HG03135 (cell line): ENCODE measurements around the gene C1S.
"Not testable (repeated sequence)": the region's sequence is repeated elsewhere in the genome, so short reads cannot be mapped to it uniquely, and the experiment has no call there.

Source experiments
- ATAC-seq: cut with Tn5 transposase; IDR thresholded peaks from one replicate; pipeline ENCODE4 v1.9.1; 2021; ENCODE audit warnings: mild to moderate bottlenecking, moderate library complexity; ENCODE audit not compliant: unreplicated experiment

The C1S gene

DNA sequence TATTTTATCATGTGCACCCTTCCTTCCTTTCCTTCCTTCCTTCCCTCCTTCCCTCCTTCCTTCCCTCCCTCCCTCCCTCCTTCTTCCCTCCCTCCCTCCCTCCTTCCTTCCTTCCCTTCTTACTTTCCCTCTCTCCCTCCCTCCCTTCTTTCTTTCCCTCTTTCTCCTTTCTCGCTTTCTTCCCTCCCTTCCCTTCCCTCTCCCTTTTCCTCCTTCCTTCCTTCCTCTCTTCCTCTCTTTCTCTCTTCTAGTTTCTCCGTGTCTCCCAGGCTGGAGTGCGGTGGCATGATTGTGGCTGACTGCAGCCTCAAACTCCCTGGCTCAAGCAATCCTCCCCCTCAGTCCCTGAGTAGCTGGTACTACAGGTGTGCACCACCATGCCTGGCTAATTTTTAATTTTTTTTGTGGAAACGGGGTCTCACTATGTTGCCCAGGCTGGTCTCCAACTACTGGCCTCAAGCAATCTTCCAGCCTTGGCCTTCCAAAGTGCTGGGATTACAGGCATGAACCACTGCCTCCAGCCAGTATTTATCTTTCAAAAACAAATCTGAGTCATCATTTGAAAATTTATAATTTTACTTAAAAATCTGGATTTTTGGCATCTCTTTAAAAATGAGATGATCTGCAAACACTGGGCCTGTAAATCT lies 40.7 kb downstream of the C1S start:
- no peak for ATAC-seq

DNA sequence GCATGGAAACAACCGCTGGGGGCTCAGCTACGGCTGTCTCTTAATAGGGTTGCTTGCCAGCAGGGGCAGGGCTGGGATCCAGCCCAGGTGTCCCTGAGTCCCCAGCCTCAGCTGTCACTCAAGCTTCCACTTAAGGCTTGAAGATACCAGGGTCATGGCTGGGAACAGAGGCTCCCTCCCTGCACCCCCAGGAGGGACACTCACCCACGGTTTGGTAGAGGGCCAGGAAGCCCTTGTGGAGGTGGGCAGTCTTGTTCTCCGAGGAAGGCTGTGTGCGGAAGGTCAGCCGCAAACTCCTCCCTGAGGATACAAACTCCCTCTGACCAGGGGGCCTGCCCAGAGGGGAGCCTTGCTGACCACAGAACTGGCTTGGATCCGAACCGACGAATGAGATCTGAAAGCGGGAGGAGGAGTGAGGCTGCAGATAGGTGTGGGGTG lies 41.2 kb downstream of the C1S start:
- no peak for ATAC-seq

DNA sequence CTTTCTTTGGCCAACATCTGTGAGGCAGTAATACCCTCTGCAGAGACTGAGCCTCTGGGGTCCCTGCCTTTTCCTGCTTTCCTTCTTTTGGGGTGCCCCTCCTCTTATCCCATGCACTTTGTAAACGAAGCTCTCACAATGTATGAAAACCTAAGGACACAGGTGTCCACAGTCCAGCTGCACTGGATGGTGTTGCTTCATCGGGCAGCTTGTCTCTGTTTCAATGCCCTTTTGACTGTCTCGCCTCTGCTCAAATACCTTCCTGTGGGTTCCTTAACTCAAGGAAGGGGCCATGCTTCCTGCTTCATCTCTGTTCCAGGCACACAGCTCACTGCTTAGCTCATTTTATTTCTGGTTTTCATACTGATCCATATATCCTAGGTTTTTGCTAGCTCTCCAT lies 42.1 kb downstream of the C1S start:
- ATAC-seq: no peak

DNA sequence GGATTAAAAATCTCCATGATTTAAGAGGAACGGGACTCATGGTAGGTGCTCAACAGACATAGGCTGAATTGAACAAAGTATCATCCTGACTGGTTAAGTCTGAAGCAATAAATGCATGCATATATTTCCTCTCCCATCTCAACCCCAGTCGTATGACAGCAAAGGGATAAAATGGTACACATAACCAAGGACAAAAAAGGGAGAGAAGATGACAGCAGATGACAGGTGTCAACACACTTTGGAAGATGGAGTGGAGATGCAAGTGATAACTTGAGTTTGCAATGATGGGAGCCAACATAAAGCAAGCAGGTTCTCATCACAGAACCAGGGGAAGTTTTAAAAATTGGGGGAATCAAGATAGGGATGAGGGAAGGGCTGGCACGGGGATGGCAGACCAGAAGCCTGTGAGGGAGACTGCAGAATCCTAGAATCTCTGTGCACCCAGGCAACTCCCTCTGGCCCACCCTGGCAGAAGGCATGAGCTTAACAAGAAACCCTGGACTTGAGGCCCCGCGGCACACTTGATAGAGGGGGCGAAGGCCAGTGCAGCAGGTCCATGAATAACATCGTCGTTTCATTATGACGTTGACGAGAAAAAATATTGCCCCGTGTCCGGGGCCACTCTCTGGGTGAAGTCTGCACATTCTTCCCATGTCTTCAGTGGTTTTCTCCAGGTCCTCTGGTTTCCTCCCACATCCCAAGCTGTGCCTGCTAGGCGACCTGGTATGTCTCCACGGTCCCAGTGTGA lies 43.5 kb downstream of the C1S start:
- no peak for ATAC-seq

DNA sequence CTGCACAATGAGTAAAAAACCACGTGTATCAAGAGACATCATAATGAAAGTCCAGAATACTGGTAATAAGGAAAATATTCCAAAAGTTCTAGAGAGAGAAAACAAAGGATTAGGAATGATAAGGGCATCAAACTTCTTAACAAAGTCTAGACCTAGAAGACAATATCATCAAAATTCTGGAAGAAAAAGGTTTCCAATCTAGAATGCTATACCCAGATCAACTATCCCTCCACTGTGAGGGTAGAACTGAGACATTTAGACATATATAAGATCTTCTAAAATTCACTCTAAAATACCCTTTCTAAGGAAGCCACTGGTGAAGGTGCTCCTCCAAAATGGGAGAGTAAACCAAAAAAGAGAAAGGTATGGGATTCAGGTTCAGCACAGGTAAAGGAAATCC lies 45.6 kb downstream of the C1S start:
- no peak for ATAC-seq

DNA sequence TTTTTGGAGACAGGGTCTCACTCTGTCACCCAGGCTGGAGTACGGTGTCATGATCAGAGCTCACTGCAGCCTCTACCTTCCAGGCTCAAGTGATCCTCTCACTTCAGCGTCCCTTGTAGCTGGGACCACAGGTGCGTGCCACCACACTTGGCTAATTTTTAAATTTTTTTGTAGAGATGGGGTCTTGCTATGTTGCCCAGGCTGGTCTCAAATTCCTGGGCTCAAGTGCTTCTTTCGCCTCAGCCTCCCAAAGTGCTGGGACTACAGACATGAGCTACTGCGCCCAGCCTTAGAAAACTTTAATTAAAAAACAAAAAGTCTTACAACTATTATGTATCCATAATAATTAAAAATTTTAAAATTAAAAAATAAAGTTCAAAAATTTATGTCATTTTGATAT lies 46.7 kb downstream of the C1S start:
- ATAC-seq: not testable (repeated sequence)

DNA sequence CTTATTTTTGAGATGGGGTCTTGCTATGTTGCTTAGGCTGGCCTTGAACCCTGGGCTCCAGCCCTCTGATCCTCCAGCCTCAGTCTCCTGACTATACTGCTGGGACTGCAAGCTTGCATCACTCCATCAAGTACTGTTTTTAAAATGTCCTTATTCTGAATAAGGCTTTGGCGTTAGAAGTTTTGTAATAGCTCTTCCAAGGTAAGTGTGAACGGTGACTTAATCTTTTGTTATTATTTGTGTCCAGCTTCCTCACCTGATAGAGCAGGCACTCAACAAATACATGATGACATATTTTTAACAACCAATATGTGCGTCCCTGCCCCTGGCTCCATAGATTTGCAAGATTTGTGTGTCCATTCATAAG lies 47.1 kb downstream of the C1S start:
- no peak for ATAC-seq

DNA sequence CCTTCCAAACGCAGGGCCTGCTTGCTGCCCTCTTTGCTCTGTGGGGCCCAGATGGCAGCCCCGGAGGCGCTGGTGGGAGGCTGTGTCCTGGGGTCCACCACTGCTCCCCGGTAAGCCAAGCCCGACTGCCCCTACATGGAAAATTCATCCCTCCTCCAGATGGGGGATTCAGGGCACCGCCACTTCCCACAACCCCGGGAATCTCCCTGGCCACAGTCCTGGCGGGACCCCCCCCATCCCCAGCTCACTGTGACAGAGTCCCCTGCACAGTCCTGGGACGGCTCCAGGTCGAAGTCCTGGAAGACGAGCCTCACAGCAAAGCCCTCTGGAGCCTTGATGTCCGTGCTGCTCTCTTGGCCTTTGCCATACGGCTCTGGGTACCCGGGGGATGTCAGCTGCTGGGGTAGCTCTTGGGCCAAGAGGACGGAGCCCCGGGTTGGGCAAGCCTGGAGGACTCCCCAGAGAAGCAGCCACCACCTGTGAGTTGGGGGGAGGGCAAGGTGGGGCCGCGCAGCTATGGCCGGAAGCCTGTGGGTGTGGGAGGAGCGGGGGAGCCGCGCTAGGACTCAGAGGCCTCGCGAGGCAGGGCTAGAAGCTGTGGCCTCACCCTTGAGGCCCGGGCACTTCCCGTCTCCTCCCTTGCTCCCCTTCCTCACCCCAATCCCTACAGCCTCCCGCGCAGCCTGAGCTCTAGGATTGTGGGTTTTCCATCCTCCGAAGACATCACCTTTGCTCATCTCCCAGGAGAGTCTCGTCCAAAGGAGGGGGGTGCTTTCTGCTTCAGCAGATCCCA lies 47.7 kb downstream of the C1S start:
- ATAC-seq: peak; percentile 90

DNA sequence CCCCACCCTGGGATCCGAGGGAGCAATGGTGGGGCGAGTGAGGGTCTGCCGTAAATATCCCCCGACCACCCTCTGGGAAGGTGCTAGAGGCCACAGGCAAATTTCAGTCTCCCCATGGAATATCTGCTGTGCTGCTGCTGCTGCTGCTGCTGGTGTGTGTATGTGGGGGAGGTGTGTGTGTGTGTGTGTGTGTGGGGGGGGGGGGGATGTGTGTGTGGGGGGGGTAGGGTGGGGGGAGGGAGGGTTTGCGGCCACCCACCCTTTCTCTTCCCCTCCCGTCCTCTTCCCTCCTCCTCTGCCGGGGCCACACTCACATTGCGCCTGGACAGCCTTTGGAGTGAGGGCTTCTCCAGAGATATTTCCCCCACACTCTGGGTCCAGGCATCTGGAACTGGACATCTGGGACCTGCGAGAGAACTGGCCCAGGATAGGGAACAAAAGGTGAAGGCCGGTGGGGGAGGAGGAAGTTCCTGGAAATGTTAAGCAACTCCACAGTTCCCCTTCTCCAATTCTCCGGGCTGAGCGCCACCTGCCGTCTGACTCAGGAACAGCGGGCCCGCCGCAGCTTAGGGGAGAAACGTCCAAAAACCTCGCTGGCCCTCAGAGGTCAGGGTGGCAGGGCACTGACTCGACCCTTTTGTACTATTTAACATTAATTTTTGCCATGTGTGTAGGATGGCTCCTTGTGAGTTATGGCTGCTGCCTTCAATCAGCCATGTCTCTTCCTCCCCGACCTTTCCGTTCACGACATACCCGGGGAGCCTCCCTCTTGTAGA lies 48.5 kb downstream of the C1S start, which contains the start of gene C1RL:
Gene C1RL (minus strand): TSS at position 419 of the 776 bp plus-strand sequence. CDS start 34 bp downstream, at position 385.
- no peak for ATAC-seq

DNA sequence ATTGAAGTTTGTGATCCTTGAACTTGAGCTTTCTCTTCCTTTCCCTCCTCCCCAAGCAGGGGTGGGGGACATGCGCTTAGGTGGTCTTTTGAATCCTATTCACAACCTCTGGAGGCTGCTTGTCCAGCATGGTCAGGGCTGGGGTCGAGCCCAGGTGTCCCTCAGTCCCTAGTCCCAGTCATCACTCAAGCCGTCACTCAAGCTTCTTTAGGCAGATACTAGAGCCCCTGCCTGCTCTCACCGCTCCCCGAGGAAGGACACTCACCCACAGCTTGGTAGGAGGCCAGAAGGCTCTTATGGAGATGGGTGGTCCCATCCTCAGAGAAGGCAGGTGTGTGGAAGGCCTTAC lies 49.0 kb downstream of the C1S start:
- ATAC-seq: no peak

DNA sequence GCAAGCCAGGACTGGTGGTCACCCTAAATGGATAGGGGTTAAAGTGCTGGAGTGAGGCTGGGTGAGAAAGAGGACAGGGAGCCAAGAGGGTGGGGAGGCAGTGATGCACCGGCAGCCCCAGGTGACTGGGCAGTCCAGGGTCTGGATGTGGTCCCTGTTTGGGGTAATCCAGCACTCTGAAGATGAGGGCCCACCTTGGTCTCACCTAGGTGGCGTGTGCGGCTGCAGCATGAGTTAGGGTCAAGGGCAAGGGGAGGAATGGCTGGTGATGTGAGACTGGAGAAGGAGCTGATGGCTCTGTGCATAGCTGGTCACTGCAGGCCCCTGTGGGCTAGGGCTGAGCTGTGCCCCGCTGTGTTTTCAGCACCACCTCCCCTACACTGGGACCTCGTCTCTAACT lies 50.1 kb downstream of the C1S start:
- ATAC-seq: no peak

DNA sequence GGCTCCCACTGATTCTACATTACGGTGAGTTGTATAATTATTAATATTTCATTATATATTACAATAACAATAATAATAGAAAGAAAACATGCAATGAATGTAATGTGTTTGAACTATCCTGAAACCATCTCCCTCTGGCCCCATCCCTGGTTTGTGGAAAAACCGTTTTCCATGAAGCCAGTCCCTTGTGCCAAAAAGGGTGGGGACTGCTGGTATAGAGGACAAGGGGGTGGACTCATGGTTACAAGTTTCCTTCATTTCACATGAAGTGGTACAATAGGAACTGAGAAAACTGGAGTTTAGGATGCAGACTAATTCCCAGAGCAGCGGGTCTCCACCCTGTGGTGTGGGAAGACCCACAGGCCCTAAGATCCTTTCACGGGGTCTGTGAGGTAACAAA lies 51.5 kb downstream of the C1S start:
- ATAC-seq: no peak

DNA sequence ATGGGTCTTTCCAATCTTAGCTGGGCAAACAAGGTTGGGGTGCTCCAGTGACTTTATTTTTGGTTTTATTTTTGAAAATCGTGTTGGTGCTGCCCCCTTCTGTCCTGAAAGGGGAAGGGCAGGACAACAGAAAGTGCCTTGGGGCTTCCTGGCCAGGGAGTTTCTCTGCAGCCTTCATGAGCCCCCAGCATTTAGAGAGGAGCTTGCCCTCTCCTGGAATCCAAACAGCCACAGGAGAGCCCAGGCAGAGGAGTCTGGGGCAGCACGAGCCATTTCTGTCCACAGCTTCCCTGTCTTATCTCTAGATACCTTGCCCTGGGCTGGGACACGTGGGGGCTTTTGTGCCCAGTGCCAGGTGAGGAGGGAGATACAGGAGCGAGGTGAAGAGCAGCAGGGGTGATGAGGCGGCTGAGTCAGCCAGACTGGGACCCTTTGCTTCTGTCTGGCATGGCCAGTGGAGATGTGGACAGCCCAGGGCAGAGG lies 52.9 kb downstream of the C1S start:
- no peak for ATAC-seq

DNA sequence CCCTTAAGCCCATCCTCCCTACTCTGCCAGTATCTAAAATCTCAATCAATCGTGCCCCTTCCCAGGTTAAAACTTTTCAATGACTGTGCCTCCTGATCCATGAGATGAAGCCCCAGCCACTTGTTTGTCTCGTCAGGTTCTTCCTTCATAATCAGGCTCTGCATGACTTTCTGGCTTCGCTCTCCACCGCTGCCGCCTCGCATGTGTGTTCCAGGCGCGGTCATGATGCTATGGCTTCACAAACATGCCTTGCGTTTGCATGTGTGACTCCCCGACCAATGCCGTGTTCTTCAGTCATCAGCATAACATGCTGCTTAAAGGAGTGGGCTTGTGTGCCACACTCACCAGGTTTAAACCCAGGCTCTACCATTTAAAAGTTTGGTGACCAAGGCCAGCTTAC lies 53.5 kb downstream of the C1S start:
- no peak for ATAC-seq

DNA sequence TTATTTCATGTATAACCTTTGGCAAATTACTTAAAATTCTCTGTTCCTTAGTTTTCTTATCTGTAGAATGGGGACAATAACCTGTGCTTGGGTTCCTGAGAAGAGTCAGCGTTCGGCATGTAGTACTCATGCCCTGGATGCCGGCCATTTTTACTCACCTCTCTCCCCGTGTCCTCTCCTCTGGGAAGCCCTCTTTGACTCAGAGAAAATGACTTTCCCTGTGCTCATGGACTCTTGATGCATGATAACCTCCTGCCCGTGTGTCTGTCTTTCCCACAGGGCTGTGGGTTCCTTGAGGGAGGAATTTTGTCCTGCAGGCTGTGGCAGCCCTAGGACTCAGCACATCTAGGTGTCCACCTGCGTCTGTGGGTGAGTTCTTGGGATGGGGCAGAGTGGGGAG lies 54.3 kb downstream of the C1S start:
- no peak for ATAC-seq

DNA sequence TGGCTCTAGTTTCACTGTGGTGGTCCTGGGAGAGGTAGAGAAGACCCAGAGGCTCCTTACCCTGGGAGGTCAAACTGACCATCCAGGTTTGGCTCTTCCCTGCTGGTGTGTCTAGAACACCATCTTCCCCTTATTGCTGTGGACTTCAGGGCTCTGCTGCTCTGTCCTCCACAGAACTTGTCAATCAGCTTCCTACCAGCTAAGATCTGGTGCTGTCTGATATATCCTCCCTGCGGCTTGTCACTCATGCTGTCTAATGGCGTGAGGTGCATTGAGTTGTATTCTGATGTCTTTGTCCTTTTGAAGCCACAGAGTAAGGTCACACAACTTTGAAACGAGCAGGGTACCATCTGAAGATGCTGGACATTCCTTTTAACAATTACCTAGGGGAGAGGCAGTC lies 55.7 kb downstream of the C1S start:
- no peak for ATAC-seq

DNA sequence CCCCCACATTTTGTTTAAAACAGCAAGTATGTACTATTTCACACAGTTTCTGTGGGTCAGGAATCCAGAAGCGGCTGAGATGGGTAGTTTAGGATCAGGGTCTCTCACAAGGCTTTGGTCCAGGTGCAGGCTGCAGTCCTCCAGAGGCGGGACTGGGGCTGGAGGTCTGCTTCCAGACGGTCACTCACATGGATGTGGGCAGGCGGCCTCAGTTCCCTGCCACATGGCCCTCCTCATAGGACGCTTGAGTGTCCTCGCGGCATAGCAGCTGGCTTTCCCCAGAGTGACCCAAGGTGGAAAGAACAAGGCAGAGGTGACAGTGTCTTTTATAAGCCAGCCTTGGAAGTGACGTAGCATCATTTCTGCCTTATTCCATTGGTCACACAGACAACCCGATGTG lies 56.4 kb downstream of the C1S start:
- ATAC-seq: no peak

DNA sequence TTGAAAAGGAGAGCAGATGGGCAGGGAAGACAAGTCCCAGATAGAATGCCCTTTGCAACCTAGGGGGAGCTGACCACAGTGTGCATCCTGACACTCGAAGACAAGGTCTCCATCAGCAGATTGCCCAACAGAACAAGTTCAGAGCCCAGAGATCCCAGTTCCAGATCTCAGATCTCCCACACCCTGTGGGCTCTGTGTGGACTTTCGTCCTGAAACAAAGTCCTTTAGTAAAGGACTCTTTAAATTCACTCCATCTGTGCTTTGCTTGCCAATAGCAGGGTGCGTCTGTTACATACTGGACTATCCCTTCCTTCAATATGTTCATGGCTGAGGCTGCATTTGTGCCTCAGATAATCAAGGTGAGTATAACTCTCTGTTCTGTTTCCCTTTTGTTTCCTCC lies 57.2 kb downstream of the C1S start:
- ATAC-seq: no peak

DNA sequence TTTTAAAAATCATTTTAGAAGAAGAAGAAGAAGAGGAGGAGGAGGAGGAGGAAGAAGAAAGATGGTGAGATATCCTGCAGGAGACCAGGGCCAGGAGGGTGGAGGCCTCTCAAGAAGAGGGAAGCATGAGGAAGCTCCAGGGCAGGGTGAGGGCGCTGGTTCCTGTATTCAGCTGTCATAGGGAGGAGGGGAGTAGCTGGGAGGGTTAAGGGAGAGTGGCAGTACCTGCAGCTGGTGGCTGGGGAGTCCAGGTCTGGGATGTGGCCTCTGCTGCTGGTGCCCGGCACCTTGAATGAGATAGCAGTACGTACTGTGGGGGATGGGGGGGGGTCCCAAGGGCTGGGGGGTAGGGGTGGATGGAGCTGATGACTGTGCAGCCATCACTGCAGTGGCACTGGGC lies 58.4 kb downstream of the C1S start:
- ATAC-seq: no peak

DNA sequence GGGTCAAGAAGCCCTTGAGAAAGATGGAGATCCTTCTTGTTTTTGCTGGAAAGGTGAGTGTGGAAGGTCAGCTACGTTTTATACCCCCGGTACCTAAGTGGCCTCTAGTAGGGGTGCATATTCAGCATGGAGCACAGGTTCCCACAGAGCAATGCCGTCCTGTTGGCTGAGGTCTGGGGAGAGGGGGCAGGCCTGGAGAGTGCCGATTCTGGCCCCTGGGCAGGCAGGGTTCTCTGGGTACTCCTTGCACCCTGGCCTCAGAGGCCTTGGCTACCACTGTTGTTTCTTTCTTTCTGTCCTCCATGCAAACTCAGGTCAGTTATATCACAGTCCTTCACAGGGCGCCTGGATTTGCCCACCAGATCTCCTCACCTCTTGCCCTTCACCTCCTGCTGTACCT lies 59.6 kb downstream of the C1S start:
- ATAC-seq: no peak
